ENCODE data around the gene JAM3. TPM values are rescaled to one million over a fixed set of nuclear protein-coding genes. Genes with fewer than 3 reads are reported as not detected.

Gene JAM3
- polyA plus RNA-seq, 1 donor from 2014 or later: 46.1 TPM

- no peak for TF ChIP-seq TAF1 (IDR thresholded peaks at IDR 0.05; ENCODE audit: low read depth)
- TF ChIP-seq CTCF (IDR thresholded peaks at IDR 0.05; ENCODE audit: poor library complexity, severe bottlenecking): no peak
- no peak for TF ChIP-seq EP300 (conservative IDR thresholded peaks at IDR 0.05; ENCODE audit: poor library complexity, severe bottlenecking)
- no peak for TF ChIP-seq REST (IDR thresholded peaks at IDR 0.05; ENCODE audit: borderline replicate concordance)
- no peak for TF ChIP-seq POLR2AphosphoS5 (IDR thresholded peaks at IDR 0.05)
- TF ChIP-seq RAD21 (conservative IDR thresholded peaks at IDR 0.05): no peak
- no peak for TF ChIP-seq EZH2 (IDR thresholded peaks at IDR 0.05; ENCODE audit: borderline replicate concordance, insufficient read depth, low read length, poor library complexity, severe bottlenecking)
- TF ChIP-seq SMC3 (conservative IDR thresholded peaks at IDR 0.05; ENCODE audit: poor library complexity): no peak
- TF ChIP-seq MXI1 (conservative IDR thresholded peaks at IDR 0.05; ENCODE audit: poor library complexity, severe bottlenecking): no peak
- Histone ChIP-seq H3K4me2 (ENCODE audit: low read length) (no peak overlapping the region), H3K79me2 (replicated peaks; ENCODE audit: insufficient read depth, low read length) (peaks cover 23% of the 10 kb centered on the region), H2AFZ (ENCODE audit: low read depth, low read length) (no peak overlapping the region), H3K9ac (ENCODE audit: low read length) (no peak overlapping the region), H3F3A (ENCODE audit: insufficient read depth, low read length, poor library complexity, severe bottlenecking) (no peaks in the 10 kb centered on the region), H3K27me3 (ENCODE audit: insufficient read depth, low read depth, low read length) (no peaks in the 10 kb centered on the region), H3K36me3 (ENCODE audit: insufficient read depth, low read length) (no peaks in the 10 kb centered on the region), H4K20me1 (ENCODE audit: insufficient read depth) (no peaks in the 10 kb centered on the region), H3K27ac (ENCODE audit: low read length) (no peak overlapping the region), H3K9me2 (ENCODE audit: insufficient read depth, low read length) (no peaks in the 10 kb centered on the region), H3K9me3 (ENCODE audit: low read length) (no peaks in the 10 kb centered on the region), H3K4me3 (ENCODE audit: low read length) (peak overlapping the region; percentile 7)
Measured at GRCh38 chr11:134066943-134067885, 1.7 kb upstream of the JAM3 start.

- H3K27ac ChIP-seq (ENCODE audit: low read length): peak overlapping the region; percentile 81
- TF ChIP-seq TAF1 (IDR thresholded peaks at IDR 0.05; ENCODE audit: low read depth) (no peak), EP300 (conservative IDR thresholded peaks at IDR 0.05; ENCODE audit: poor library complexity, severe bottlenecking) (no peak), EZH2 (IDR thresholded peaks at IDR 0.05; ENCODE audit: borderline replicate concordance, insufficient read depth, low read length, poor library complexity, severe bottlenecking) (no peak), POLR2AphosphoS5 (IDR thresholded peaks at IDR 0.05) (peak; percentile 20), REST (IDR thresholded peaks at IDR 0.05; ENCODE audit: borderline replicate concordance) (no peak)
- peak overlapping the region; percentile 83 for H3K4me3 ChIP-seq (ENCODE audit: low read length)
- peak overlapping the region; percentile 9 for H2AFZ ChIP-seq (ENCODE audit: low read depth, low read length)
- no peaks in the 10 kb centered on the region for H3K9me2 ChIP-seq (ENCODE audit: insufficient read depth, low read length)
- peak overlapping the region; percentile 82 for H3K9ac ChIP-seq (ENCODE audit: low read length)
- H3F3A ChIP-seq (ENCODE audit: insufficient read depth, low read length, poor library complexity, severe bottlenecking): no peaks in the 10 kb centered on the region
- peaks cover 47% of the 10 kb centered on the region for H3K79me2 ChIP-seq (replicated peaks; ENCODE audit: insufficient read depth, low read length)
- H4K20me1 ChIP-seq (ENCODE audit: insufficient read depth): no peaks in the 10 kb centered on the region
- peak overlapping the region; percentile 61 for H3K4me2 ChIP-seq (ENCODE audit: low read length)
- H3K27me3 ChIP-seq (ENCODE audit: insufficient read depth, low read depth, low read length): no peaks in the 10 kb centered on the region
- H3K36me3 ChIP-seq (ENCODE audit: insufficient read depth, low read length): no peaks in the 10 kb centered on the region
- H3K9me3 ChIP-seq (ENCODE audit: low read length): no peaks in the 10 kb centered on the region
Measured at GRCh38 chr11:134069426-134070341, 812 bp downstream of the JAM3 start.
